GM19328 (cell line): ENCODE results near the gene P3H3.

Experiments
- ATAC-seq: cut with Tn5 transposase; IDR thresholded peaks from one replicate; pipeline ENCODE4 v1.9.1; 2021; ENCODE audit warnings: mild to moderate bottlenecking, moderate library complexity; ENCODE audit not compliant: unreplicated experiment

The P3H3 gene, protein sequence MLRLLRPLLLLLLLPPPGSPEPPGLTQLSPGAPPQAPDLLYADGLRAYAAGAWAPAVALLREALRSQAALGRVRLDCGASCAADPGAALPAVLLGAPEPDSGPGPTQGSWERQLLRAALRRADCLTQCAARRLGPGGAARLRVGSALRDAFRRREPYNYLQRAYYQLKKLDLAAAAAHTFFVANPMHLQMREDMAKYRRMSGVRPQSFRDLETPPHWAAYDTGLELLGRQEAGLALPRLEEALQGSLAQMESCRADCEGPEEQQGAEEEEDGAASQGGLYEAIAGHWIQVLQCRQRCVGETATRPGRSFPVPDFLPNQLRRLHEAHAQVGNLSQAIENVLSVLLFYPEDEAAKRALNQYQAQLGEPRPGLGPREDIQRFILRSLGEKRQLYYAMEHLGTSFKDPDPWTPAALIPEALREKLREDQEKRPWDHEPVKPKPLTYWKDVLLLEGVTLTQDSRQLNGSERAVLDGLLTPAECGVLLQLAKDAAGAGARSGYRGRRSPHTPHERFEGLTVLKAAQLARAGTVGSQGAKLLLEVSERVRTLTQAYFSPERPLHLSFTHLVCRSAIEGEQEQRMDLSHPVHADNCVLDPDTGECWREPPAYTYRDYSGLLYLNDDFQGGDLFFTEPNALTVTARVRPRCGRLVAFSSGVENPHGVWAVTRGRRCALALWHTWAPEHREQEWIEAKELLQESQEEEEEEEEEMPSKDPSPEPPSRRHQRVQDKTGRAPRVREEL

GRCh38 chr12:6827982-6828780 is at the start of gene P3H3:
P3H3 (plus strand) TSS chr12:6828407; CDS start chr12:6828441, 34 bp downstream.
- no peak for ATAC-seq

- no peak for ATAC-seq
Observed at GRCh38 chr12:6778574-6779550, 49.3 kb upstream of the P3H3 start.

- no peak for ATAC-seq
Observed at GRCh38 chr12:6779708-6780432, 48.3 kb upstream of the P3H3 start.

DNA sequence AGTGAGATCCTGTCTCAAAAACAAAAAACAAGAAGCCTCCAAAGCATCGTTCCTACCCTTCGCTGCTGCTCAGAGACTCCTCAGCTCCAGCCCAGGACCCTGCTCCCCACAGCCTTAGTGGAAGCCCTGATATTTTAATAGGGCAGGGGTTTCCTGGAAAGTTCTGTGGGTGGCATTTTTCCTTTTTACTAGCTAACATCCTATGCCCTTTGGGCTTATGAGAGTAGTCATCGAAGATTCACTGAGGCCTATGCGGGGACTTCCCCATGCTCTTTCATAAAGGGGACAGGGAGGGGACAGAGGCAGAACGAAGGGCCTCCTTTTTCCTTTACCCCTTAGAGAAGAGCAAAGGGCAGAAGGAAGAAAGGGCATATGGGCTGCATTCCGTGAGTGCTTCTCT is 47.6 kb upstream of the P3H3 start:
- ATAC-seq, result no peak

DNA sequence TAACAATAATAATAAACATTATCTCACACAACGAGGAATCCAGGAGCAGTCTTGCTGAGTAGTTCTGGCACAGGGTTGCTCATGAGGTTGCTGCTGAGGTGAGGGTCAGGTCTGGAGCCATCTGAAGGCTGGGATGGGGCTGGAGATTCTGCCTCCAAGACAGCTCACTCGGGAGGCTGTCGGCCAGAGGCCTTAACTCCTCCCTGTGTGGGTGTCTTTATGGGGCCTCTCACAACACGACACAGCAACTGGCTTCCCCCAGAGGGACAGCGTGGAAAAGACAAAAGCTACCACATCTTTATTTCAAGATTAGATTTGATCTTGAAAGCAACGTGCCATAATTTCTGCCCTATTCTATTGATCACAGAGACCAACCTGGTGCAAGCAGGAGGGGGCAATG is 46.1 kb upstream of the P3H3 start:
- no peak for ATAC-seq

- ATAC-seq, result no peak
Observed at GRCh38 chr12:6782850-6783566, 45.2 kb upstream of the P3H3 start.

DNA sequence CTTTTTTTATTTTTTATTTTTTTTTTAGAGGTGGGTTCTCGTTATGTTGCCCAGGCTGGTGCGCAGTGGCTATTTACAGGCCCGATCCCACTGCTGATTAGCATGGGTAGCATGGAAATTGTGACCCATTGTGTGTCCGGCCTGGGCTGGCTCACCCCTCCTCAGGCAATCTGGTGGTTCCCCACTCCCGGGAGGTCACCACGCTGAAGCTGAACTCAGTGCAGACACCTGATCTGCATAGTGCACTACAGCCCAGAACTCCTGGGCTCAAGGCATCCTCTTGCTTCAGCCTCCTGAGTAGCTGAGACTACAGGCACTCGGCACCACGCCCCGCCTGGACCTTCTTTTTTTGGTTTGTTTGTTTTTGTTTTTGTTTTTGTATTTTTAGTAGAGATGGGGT is 44.4 kb upstream of the P3H3 start:
- ATAC-seq, result no peak

- no peak for ATAC-seq
Observed at GRCh38 chr12:6784296-6784695, 43.9 kb upstream of the P3H3 start.

- ATAC-seq, result no peak
Observed at GRCh38 chr12:6784761-6785160, 43.4 kb upstream of the P3H3 start.

DNA sequence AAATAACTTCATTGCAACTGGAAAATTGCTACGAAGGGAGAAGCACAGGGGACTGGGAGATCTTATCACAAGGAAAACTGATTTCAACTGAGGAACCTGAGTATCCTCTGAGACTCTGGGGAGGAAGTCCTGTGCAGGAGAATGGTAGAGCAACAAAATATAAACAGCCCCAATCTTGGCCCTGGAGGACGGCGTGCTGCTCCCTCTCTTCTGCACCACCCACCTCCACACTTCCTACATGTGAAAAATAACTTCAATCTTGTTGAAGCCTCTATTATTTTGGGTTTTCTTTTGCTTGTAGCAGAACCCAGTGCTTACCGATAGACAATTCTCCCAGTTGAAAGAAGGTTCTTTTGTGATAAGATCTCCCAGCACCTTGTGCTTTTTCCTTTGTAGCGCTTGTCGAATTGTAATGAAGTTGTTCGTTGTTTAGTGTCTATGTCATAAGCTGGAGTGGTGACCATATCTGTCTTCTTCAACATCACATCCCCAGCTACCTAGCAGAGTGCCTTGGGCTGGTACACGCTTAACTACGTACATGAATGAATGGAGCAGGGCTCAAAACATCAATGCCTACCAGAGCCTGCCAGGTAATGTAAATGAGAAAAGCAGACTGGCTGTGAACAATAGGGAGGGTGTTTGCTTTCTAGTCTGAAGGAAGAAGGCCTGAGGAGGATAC is 41.7 kb upstream of the P3H3 start:
- ATAC-seq, result no peak

- ATAC-seq, result no peak
Observed at GRCh38 chr12:6787309-6787708, 40.9 kb upstream of the P3H3 start.

DNA sequence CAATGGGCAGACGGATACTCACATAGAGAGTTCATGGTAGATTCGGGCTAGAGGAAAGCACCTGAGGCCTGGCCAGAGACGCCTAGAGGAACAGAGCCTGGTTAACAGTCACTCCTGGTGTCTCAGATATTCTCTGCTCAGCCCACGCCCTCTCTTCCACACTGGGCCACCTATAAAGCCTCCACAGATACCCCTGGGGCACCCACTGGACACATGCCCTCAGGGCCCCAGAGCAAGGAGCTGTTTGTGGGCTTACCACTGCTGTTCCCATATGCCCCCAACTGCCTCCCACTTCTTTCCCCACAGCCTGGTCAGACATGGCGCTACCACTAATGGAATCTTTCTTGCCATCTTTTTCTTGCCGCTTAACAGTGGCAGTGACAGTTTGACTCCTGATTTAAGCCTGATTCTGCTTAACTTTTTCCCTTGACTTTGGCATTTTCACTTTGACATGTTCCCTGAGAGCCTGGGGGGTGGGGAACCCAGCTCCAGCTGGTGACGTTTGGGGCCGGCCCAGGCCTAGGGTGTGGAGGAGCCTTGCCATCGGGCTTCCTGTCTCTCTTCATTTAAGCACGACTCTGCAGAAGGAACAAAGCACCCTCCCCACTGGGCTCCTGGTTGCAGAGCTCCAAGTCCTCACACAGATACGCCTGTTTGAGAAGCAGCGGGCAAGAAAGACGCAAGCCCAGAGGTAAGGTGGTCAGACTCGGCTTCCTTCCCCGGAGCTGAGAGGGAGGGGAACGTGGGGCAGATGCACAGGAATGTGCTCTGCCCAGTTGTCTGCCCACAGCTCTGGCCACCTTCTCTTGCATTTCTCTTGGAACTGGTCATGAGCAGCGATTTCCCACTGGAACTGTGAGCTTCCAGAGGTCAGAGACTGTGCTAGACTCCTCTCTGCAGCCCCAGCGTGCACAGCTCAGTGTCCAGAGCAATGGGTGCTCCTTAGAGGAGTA is 39.0 kb upstream of the P3H3 start, which contains the start of gene CD4:
TSS of gene CD4 (plus strand) at position 557 of the 953 bp plus-strand sequence. CDS start 10,611 bp downstream, outside the sequence.
- ATAC-seq, result no peak

DNA sequence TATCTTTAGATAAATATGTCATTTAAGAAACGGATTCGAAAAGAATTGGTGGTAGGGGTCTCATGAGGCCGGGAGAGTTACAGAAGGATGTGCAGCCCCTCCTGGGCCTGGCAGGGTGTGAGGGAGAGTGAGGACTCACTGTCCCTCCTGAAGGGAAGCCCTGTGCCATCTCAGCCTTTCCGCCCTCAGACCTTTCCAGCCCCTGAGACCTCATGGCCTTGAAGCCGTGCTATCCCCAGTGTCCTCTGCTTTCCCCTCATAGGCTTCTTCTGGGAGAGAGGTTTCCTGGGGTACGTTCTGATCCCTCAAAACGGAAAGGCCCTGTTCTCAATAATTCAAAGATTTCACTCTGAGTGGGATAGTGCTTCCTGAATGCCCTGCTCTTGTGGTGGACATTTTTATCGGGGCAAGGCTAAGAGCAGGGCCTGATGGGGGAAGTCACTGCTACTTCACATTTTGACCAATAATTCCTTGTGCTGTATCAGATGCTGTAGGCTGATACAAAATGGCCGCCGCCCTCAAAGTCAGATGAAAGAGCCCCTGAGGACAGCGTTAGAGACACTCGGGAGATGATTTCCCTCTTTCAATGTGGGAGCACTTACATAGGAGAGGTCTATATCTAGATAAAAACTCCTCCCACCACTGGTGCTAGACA is 37.6 kb upstream of the P3H3 start:
- no peak for ATAC-seq

DNA sequence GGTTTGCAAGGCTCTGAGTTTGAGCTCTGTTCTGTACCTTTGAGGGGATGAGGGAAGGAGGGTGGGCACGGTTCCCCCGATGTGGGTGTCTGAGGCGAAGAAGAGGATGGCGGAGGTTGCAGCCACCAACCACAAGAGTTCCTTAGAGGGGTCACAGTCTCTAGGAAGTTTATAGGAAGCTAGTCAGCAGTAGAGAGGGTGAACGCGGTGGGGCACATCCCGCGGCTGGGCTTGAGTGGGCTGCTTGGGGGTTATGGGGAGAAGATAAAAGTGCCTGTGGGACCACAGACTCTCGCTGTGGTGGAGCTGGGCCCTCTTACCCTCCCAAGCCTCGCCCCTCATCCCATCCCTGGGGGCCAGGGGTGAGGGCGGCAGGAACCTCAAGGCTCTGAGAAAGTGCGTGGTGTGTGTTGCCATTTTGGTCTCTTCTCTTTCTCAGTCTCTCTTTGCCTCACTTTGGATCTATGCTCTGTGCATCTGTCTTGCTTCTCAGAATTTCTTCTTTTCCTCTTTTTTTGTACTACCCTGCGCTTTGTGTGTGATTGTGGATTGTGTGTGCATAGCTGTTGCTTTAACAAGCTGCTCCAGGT is 36.2 kb upstream of the P3H3 start:
- no peak for ATAC-seq

GRCh38 chr12:6792522-6793201 is 35.5 kb upstream of the P3H3 start:
- no peak for ATAC-seq

GRCh38 chr12:6795088-6795487 is 33.1 kb upstream of the P3H3 start:
- ATAC-seq, result no peak
